GM12801 (cell line): ENCODE results near the gene RBBP8NL.

Experiments
- TF ChIP-seq, protein P1 (sequence below): IDR thresholded peaks from one replicate; pipeline ENCODE4 v1.5.1; 2011; ENCODE audit warnings: control low read depth; ENCODE audit not compliant: insufficient read length; ENCODE audit errors: extremely low read depth

The RBBP8NL gene

DNA sequence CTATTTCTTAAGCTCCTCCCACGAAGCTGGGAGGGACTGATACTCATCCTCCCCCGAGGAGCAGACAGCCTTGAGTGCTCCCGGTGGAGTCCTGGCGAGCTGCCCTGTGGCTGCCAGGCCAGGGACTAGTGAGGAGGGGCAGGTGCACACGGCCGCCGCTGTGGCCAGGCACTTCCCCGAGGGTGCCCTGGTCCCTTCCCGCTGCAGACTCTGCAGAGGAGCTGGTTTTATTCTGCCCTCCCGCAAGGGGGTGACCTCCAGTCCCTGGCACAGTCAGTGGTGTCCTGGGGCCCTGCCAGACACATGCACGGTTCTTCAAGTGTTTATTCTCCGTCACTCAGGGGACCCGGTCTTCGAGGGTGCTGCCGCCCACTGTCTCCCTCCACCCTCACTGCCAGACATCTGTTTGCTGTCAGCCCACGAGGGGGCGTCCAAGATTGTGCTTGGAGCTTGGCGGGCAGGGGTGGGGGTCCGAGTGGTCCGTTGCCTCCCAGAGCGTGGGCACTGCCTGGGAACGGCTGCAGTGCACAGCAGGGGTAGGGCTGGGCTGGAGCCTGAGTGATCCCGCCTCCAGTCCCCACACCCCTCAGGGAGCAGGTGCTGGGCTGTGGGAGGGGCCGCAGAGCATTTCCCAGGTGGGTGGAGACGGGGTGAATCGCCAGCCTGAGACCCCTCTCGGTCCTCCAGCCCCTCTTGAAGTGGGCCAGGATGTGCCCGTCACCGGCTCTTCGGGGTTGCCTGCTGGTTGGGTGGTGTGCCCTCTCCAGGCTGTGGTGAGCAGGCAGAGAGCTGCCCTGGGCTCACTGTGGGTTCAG lies 17.2 kb downstream of the RBBP8NL start:
- TF ChIP-seq, protein P1, sequence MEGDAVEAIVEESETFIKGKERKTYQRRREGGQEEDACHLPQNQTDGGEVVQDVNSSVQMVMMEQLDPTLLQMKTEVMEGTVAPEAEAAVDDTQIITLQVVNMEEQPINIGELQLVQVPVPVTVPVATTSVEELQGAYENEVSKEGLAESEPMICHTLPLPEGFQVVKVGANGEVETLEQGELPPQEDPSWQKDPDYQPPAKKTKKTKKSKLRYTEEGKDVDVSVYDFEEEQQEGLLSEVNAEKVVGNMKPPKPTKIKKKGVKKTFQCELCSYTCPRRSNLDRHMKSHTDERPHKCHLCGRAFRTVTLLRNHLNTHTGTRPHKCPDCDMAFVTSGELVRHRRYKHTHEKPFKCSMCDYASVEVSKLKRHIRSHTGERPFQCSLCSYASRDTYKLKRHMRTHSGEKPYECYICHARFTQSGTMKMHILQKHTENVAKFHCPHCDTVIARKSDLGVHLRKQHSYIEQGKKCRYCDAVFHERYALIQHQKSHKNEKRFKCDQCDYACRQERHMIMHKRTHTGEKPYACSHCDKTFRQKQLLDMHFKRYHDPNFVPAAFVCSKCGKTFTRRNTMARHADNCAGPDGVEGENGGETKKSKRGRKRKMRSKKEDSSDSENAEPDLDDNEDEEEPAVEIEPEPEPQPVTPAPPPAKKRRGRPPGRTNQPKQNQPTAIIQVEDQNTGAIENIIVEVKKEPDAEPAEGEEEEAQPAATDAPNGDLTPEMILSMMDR: no peak

DNA sequence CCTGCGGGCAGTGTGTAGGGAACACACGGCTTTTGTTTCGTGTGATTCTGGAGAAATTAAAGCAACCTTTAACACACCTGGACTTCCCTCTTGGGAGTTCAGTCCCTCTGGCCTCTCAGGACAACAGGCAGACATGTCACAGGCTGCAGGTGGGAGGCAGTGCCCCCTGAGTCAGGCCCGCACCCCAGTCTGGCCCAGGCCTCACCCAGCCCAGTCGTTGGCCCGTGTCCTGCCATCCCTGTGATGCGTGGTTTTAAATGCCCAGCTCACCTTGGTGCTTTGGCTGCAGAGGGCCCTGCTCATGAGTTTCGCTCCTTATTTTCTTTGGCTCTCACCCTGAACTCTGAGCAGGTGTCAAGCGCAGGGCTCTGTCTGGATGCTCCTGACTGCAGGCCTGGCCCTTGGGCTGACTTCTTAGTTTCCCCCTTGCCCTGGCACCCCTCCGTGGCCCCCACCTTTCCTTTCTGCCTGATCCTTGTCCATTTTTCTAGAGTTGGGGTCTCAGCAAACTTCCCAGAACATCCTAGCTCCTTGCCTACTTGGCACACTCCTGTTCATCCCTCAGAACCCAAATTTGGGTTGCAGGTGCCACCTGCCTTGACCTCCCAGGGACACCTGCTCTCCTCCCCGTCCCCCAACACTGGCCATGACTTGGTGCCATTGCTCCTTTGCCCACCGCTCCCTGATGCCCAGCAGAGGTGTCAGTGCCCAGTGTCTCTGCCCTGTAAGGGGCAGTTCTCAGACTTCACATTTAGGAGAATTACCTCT lies 18.1 kb downstream of the RBBP8NL start:
- TF ChIP-seq, protein P1: no peak

GRCh38 chr20:62408640-62409039 lies 18.7 kb downstream of the RBBP8NL start:
- TF ChIP-seq, protein P1: no peak

DNA sequence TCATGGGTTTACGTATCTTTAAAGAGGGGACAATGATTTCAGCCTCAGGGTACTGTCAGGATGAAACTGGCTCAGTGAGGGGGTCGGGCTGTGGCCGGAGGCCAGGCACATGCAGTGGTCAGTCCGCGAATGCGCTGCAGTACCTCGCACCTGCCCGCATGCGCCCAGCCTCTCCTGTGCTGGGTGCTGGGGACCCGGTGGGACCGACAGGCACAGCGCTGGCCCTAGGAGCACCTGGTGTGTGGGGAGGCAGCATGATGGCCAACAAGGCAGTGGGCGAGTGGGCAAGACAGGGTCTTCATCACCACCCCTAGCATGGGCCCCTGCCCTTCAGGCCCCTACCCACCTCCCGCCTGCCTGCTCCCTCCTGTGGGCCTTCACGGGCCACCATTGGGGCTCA lies 19.3 kb downstream of the RBBP8NL start:
- TF ChIP-seq, protein P1: no peak

- TF ChIP-seq, protein P1: no peak
Measured at GRCh38 chr20:62407221-62407992, 19.9 kb downstream of the RBBP8NL start, which contains the start of gene CABLES2. TSS of gene CABLES2 (minus strand) at chr20:62407285. CDS start at chr20:62407276, 9 bp downstream.

- TF ChIP-seq, protein P1: no peak
Measured at GRCh38 chr20:62406635-62407176, 20.6 kb downstream of the RBBP8NL start.

DNA sequence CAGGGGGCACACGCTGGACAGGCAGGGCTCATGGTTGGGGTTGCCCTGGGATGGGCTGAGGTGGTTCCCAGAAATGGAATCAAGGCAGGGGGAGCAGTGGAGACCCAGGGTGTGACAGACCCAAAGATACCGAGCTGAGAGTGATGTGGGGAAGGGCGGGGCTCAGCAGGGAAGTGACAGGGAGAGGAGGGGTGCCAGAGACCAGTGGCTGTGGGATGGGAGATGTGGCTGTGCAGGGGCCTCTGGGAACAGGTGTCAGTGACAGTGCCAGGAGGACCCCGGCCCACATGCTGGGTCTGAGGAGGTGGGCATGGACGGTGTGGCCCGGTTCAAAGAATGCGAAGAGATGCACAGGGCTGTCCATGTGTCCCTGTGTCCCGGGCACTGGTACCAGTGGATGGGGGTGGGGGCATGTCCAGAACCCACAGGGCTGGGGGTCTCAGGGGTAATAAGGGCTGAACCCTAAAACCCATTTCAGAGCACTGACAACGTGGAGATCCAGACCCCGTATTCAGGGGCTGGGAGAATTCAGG lies 21.3 kb downstream of the RBBP8NL start:
- TF ChIP-seq, protein P1: no peak
